WERI-Rb-1 (cell line): ENCODE data around the gene MTUS2.

ENCODE experiments used
- DNase-seq: peaks from one replicate; pipeline ENCODE4 v3.0.0-alpha.2; 2020
- H3K27ac ChIP-seq: fragments of 250-450 bp; sonication (Bioruptor Pico); 2 replicates; pipeline ENCODE4 v1.5.1; 2020; ENCODE audit warnings: mild to moderate bottlenecking, moderate library complexity
- H3K27me3 ChIP-seq: fragments of 250-450 bp; sonication (Bioruptor Pico); 2 replicates; pipeline ENCODE4 v1.5.1; 2021; ENCODE audit warnings: mild to moderate bottlenecking, low read depth, moderate library complexity; ENCODE audit not compliant: insufficient read depth, severe bottlenecking
- H3K36me3 ChIP-seq: fragments of 250-450 bp; sonication (Bioruptor Pico); 2 replicates; pipeline ENCODE4 v1.5.1; 2020; ENCODE audit warnings: mild to moderate bottlenecking, moderate library complexity
- H3K4me3 ChIP-seq: 2 replicates; pipeline ENCODE4 v1.5.1; 2011; ENCODE audit warnings: low read depth, mild to moderate bottlenecking, control low read depth, low read length
- H3K9me3 ChIP-seq: fragments of 250-450 bp; sonication (Bioruptor Pico); 2 replicates; pipeline ENCODE4 v1.5.1; 2021; ENCODE audit warnings: mild to moderate bottlenecking, moderate library complexity; ENCODE audit not compliant: severe bottlenecking
- CTCF ChIP-seq: IDR thresholded peaks from 2 replicates; pipeline ENCODE4 v1.5.1; 2011; ENCODE audit warnings: low read depth, mild to moderate bottlenecking, control low read depth, inconsistent platforms, low read length

Gene MTUS2

DNA sequence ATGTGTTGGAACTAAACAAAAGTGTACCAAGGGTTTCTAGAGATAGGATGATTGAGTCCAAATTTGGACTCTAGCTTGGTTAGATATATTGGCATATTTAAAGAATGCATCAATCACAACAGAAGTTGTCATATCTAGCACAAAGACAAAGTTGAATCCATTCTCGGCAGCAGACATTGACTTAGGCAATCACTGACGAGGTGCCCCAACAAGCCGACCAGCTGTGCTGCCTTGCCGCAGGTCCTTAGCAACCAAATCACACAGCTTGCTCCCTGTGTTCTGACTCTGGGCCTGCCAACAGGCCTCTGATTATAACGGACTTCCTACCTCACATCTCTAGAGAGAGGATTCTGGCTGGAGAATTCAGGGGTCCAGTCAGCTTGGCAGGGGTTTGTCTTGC, 208.7 kb downstream of the MTUS2 start:
- Histone ChIP-seq H3K4me3 (no peak overlapping the region), H3K36me3 (no peaks in the 10 kb centered on the region), H3K9me3 (no peaks in the 10 kb centered on the region), H3K27ac (no peak overlapping the region), H3K27me3 (no peaks in the 10 kb centered on the region)
- DNase-seq = no peak
- TF ChIP-seq CTCF = no peak

GRCh38 chr13:29038700-29039099, 218.6 kb downstream of the MTUS2 start:
- DNase-seq = no peak
- Histone ChIP-seq H3K36me3 (no peaks in the 10 kb centered on the region), H3K9me3 (no peaks in the 10 kb centered on the region), H3K4me3 (no peak overlapping the region), H3K27me3 (no peaks in the 10 kb centered on the region), H3K27ac (no peak overlapping the region)
- TF ChIP-seq CTCF = no peak

- Histone ChIP-seq H3K27ac (no peak overlapping the region), H3K36me3 (no peaks in the 10 kb centered on the region), H3K9me3 (no peaks in the 10 kb centered on the region), H3K27me3 (no peaks in the 10 kb centered on the region), H3K4me3 (no peak overlapping the region)
- no peak for TF ChIP-seq CTCF
- DNase-seq = no peak
Observed at GRCh38 chr13:29039212-29039611, 219.1 kb downstream of the MTUS2 start.

DNA sequence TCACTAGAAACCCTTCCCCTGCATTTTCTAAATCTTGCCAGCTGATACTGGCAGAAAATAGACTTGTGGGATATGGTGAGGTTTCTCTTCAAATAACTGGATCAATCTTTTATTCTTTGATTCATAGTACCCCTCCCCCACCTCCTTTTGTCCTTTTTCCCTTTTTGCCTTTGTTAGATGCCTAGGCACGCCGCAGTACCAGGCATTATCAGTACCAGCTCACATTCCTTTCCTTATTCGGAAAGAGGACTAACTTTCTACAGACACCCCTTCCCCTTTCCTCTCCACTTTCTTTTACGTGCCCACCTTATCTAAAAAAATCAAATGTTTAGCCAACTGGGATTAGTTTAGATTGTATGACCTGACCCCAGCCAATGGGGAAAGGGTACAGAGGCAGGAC, 226.4 kb downstream of the MTUS2 start:
- Histone ChIP-seq H3K9me3 (no peaks in the 10 kb centered on the region), H3K27ac (no peak overlapping the region), H3K27me3 (no peaks in the 10 kb centered on the region), H3K4me3 (no peak overlapping the region), H3K36me3 (no peaks in the 10 kb centered on the region)
- no peak for TF ChIP-seq CTCF
- no peak for DNase-seq

GRCh38 chr13:29049524-29049923, 229.4 kb downstream of the MTUS2 start:
- Histone ChIP-seq H3K27me3 (no peaks in the 10 kb centered on the region), H3K9me3 (no peaks in the 10 kb centered on the region), H3K27ac (no peak overlapping the region), H3K4me3 (no peak overlapping the region), H3K36me3 (no peaks in the 10 kb centered on the region)
- TF ChIP-seq CTCF = no peak
- DNase-seq = no peak

GRCh38 chr13:29050719-29051118, 230.6 kb downstream of the MTUS2 start:
- TF ChIP-seq CTCF = no peak
- no peak for DNase-seq
- H3K36me3 ChIP-seq = no peaks in the 10 kb centered on the region
- H3K27ac ChIP-seq = no peak overlapping the region
- no peak overlapping the region for H3K4me3 ChIP-seq
- H3K27me3 ChIP-seq = no peaks in the 10 kb centered on the region
- H3K9me3 ChIP-seq = no peaks in the 10 kb centered on the region
